GM21619 (cell line): ENCODE measurements around the gene CLVS2.

Experiments
- ATAC-seq: cut with Tn5 transposase; IDR thresholded peaks from one replicate; pipeline ENCODE4 v1.9.1; 2021; ENCODE audit not compliant: unreplicated experiment

Gene CLVS2

DNA sequence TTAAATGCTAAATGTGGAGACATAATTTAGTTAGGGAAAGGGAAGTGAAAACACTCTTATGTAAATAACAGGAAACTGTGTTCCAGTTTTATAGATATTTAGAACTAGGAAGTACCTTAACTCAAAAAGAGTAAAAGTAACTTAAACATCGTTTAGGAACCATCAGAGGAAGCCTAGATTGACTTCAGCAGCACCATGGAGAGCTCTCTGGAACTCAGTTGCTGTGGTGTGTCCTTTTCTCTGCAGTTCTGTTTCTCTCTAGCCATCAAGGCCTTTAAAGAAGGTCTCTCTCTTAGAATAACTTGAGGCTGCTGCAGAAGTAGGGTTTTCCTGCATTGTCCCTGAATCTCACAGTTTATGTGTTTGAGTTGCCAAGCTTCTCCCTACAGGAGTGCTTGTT, 26.9 kb downstream of the CLVS2 start:
- no peak for ATAC-seq

DNA sequence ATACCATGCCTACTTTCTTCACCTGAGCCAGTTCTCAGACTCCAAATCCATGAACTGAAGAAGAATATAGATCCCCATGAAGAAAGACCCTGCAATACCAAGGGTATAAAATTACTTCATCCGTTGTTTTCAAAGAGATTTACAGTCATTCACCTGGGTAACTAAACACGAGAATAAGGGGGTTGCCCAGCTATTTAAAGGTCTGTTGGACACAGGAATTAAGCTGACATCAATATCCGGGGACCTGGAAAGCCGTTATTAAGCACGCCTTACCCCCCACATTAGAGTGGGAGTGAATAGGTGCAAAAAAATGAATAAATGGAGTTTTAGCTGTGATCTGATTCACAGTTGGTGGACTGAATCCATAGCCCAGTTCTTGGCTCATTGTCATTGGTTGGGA, 28.9 kb downstream of the CLVS2 start:
- ATAC-seq: no peak

DNA sequence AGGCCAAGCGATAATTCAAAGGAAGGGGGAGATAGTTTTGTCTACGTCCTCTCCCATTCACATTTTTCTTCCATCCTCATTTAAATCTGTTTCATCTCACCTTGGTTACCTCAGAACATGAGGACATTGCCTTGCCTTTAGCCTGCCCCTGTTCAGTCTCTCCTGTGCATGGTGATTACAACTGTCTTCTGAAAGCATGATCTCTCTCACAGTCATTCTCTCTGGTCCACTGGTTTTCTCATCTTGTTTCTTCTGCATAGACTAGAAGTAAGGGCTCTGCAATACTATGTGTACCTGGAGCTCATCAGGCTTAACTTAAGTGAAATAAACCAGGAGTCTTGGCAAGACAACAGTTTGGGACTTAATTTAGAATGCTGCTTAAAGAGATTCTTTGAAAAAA, 31.4 kb downstream of the CLVS2 start:
- ATAC-seq: no peak

DNA sequence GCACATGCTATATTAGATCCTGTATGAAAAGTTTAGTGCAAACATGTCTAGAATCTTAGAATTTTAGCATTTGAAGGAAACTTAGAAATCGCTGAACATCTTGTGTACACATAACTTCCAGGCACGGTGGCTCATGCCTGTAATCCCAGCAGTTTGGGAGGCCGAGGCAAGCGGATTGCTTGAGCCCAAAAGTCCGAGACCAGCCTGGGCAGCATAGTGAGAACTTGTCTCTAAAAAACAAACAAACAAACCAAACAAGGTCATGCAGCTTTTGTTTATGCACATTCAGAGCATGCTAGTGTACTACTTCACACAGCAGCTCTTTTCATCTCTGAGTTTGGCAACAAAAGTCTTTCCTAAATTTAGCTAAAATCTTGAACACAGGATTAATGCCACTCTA, 32.2 kb downstream of the CLVS2 start:
- ATAC-seq: no peak

DNA sequence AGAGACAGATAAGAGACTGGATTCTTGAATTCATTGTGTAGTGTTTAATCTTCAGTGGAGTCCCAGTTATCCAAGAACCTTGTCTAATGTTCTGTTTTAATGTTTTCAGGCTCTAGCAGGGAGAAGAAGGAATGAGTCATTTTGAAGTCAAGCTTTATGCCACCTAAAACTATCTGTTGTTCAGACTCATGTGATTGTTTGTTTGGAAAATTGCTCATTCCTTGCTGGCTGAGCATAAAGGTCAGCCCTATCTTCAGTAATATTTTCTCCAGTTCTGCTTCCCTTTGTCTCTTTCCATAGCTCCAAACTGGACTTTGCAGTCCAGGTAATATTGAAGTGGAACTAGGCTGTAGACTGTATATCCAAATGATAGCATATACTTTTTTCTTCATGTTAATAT, 34.2 kb downstream of the CLVS2 start:
- ATAC-seq: no peak

DNA sequence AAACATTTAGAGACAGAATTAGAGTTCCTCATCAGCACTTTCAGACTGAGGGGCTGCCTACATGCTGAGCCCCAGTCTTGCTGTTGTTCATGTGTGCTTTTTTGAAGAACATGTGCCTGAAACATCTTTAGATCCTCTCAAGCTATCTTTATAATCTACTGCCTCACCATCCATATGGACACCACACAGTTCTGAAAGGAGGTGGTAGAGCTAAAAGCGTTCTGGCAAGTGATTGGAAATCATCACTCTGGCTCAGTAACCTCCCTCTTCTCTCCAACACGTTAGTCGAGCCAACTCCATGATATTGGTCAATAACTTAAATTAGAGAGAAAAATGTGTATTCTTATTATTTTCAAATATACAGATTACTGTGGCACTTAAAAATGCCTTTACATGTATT, 40.6 kb downstream of the CLVS2 start:
- no peak for ATAC-seq

DNA sequence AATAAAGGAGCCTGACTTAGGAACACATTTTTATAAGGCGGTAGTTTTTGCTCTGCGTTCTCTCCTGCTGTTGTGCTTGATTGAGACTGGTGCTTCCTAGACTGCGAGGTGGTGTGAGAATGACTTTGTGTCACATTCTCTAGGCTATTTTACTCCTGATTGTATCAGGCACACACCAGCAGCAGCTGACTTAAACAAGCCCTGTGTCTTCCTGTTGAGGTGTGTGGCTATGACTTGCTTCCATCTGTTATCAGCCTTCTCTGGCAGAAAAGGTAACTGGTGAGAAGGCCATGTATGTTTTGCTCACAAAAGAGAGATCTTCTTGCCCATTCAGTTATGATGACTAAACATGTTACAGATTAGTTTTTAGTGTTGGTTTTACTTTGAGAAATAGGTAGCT, 43.4 kb downstream of the CLVS2 start:
- no peak for ATAC-seq

DNA sequence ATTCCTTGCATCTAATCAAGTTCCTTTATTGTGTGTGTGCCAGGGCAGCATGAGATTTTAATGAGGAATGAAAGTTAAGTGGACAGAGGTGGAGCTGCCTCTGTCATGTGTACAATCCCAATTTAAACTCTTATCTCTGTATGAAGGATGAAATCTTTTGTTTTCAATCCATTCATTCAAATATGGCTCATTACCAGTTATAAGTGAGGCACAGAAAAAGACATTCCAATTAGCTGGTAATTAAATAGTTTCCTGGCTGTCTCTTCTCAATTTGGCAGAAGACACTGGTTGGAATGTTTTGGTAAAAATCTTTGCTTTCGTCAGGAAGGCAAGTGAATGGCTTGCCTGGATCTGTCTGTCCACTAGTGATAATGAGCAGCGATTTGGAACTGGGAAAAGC, 46.4 kb downstream of the CLVS2 start:
- no peak for ATAC-seq

DNA sequence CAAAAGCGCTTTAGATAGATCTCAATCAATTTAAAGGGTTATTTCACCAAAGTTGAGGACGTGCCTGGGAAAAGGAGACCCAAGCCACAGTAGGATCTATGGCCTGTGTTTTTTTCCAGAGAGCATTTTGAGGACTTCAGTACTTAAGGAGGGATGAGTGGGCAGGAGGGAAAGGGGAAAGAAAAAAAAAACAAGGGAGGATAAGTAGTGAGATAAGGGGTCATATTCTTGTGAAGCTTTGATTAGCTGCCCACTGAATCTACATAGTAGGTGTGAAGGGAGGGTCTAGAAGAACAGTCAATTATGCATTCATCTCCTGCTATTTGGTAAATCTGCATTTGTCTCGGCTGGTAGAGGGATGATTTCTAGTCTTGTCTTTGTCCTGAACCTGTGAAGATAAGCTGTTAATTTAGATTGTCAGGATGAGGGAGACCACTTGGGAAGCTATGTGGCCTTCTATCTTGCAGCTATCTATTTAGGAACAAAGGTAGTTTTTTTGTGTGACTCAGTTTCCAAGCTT, 48.4 kb downstream of the CLVS2 start:
- ATAC-seq: no peak

DNA sequence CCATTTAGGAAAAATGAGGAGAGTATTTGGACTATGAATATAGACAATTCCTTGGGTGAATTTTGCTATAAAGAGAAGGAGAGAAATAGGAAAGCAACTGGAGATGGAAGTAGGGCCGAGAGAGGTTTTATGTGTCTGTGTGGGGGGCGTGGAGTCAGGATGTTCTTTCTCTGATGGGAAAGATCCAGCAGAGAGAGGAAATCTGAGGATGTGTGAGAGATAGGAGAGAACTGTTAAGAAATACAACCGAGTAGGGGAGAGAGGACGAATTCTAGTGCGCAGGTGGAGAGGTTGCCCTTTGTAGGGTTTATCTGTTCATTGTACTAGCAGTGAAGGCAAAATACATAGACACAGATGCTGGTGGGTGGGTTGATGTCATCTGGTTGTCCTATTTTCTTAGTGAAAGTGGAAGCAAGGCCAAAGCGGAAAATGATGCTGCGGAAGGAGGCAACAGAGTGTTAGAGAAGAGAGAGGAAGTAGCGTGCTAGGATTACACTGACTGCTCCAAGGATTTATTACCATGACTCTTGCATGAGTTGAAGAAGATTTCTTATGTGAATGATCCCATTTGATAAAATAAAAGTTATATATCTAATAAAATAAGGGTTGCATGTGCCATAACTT, 57.7 kb downstream of the CLVS2 start:
- no peak for ATAC-seq

DNA sequence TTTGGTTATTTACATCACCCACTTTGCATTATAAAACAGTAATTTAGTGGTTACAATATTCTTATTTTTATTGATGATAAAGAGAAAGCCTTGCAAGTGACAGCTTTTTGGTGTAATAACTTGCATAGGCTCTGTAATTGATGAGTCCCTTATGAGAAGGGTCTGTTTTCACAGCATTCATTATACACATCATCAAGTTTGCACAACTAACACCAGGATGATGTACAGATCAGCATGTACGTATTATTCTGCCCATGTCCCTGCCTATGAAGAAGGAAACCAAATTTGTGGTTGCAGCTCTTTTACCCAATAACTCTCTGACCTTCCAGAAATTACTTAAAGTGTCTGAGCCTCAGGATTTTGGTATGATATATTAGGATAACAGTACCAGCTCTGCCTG, 59.2 kb downstream of the CLVS2 start:
- ATAC-seq: no peak

DNA sequence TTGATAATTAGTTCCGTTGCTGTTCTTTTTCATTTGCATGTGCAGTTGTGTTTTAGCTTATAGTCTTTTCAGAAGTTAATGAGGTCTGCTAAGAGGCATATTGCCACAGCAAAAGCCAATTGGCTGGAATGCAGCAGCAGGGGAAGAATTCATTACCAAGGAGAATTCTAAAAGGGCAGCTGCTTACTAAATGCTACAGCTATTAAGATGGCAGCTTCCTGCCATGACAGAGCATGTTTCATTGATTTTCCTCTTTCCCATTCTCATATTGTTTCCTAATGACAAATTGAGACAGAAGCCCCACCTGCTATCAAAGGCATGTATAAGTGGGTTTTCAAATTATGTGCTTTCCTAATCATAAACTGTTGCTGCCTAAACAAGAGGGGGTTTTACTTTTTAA, 66.6 kb downstream of the CLVS2 start:
- no peak for ATAC-seq

DNA sequence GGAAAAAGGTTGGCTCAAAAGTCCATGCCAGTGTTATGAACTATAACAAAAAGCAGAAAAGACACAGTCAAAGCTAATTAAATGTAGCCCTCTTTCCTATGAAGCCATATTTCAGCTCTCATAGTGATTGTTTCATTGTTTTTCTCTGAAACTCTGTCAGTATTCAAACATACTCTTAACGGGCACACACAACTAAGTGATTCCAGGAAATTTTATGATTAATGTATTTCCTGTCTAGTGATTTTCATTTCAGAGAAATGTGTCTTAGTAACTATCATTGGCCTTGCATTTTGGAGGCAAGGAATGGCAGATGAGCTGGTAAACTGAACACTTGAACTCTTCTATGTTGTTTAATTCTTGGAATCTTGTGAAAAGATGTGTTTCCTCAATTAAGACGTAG, 68.0 kb downstream of the CLVS2 start:
- ATAC-seq: no peak

DNA sequence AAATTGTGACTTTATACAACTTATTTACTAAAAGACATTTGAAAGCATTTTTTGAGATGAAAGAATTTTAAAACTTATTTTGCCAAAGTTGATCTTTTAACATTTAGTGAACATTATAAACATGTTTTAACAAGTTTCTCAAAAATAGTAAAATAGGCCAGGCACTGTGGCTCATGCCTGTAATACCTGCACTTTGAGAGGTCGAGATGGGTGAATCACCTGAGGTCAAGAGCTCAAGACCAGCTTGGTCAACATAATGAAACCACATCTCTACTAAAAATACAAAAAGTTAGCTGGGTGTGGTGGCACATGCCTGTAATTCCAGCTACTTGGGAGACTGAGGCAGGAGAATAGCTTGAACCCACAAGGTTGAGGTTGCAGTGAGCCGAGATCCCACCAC, 78.6 kb downstream of the CLVS2 start:
- no peak for ATAC-seq

DNA sequence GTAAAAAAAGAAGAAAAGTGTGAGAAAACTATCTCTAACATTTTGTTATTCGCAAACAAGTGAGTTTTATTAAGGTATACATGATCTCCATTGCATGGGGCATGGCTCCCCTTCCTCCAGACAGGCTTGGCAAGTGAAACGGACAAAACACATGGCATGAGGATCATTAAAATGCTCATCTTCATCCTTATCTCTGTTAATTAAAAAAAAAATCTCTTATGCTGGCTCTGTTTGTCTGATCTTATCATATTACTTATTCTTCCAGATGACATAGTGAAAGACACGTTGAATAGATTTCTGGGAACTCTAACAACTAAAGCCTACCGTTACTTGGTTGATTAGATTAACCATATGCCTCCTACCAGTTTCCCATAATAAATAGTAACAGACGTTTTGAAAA, 89.4 kb downstream of the CLVS2 start:
- ATAC-seq: no peak

DNA sequence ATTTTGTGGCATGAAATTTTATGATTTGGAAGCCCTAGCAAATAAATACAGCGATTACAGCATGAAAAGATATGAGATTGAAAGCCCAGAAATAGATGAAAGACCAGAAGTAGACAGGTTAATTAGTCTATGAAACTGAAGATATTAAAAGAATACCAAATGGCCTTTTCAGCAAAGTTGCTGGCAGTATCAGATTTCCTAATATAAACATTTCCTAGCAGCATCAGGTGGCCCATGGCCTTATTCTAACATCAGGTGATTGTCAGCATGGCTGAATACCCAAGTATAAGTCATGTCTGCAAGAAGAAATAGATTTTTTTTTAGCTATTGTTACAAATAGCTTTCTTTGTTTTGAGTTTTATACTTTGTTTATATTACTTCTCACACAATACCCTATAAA, 93.2 kb downstream of the CLVS2 start:
- ATAC-seq: no peak

DNA sequence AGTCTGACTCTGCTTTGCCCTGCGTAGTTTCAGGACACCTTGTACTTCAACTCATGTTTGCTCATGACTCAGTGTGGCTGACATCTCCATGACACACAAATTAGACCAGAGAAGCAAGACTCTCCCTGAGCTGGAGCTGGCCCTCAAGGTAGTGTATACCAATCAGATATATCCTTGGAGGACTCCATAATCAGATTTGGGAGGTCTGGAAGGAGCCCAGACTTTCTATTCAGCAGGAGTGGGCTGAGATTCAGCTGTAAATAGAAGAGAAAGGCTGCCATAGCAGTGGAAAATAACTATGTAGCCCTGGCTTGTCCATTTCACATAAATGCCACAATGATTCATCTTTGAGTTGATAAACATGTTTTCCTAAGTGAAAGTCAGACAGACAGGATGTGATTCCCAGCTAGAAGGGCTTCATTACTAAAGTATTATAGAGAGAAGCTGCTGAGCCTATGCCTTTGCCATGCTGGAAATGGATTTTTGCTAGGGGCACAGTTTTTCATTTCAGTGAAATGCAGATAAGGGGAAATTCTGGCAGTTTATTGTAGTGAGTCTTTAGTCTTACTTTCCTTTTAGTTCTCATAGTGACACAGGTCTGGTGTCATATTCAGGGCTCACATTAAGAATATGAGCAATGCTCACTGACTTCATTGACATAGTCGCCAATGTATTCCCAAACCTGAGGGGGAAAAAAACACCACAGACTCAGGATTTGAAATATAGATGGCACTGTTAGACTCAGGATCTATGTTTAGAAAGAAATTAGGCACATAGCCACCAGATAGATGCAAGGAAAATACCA, 95.3 kb downstream of the CLVS2 start:
- ATAC-seq: no peak

DNA sequence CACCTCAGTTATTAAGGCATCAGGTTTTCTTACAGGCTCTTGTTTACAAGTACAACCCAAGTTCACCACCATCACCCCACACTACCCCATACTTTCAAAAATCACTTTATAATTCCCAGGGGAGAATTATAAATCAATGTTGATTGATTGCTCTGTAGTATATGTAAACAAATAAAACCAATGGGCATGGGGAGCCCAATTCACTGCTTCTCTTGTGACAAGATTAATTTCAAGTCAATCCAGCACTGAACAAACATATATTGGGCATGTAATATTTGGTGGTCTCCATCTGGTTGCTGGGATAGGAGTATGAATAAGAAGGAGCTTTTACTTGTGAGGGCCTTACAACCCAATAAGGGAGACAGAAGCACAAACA, 95.8 kb downstream of the CLVS2 start:
- no peak for ATAC-seq

DNA sequence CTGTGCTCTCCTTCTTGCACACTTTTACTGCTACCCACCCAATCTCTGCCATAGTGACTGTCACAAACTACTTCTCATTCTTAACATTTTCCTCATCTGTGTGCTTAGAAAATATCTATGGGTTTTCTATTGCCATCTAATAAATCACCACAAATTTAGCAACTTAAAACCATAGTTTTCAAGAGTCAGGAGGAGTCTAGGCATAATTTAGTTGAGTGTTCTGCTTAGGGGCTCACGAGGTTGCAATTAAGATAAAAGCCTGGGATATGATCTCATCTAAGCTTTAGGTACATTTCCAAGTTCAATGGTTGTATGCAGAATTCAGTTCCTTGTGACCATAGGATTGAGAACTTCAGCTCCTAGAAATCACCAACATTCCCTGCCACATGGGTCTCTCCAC, 98.8 kb downstream of the CLVS2 start:
- no peak for ATAC-seq

DNA sequence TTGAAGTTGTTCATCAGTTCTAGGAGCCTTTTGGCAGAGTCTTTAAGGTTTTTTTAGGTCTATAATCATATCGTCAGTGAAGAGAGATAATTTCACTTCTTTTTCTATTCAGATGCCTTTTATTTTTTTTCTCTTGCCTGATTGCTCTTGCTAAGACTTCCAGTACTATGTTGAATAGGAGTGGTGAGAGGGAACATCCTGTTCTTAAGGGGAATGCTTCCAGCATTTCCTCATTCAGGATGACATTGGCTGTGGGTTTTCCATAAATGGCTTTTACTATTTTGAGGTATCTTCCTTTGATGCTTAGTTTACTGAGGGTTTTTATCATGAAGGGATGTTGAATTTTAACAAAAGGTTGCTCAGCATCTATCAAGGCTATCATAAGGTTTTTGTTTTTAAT, 109.5 kb downstream of the CLVS2 start:
- ATAC-seq: no peak

DNA sequence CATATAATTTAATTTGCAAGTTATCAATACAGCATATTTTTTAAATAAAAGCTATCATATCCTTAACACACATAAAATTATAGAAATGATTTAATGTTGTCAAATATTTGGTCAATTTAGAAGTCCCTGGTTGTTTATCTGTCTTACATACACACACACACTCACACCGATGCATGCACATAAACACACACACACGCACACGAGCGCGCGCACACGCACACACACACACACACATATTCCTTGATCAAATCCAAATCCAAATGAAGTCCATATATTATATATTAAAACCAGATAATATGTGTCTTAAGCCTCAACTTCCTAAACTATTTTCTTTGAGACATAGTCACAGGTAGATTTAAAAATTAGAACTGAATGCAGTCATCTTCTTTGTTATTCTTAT, 120.3 kb downstream of the CLVS2 start:
- ATAC-seq: no peak

DNA sequence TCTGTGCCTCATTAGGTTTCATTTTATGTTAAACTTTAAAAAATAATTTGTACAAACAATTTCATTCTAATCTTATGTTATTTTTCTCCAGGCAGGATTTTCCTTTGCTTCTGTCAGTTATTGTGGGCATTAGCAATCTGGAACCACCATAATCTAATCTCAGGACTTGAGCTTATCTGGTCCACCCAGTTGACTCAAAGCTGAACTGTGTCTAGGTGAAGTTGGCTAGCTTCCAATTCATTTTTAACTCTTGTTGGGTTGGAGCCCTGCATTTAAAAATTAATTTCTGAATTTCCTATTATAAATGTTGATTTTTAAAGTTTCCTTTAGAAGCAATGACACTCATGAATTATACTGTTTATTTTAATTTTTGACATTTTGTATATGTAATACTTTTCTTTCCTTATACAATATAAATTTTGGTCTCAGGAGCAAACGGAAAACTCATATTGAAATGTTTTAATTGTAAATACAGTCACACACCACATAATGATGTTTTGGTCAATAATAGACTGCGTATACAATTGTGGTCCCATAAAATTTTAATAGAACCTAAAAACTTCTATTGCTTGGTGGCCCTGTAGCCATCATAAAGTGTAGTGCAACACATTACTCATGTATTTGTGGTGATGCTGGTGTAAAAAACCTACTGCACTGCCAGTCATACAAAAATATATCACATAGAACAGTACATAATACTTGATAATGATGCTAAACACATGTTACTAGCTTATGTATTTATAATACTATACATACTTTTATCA, 121.3 kb downstream of the CLVS2 start:
- ATAC-seq: no peak
